Transverse colon (tissue), 4 donors: ENCODE data around the gene FDPS. TPM values are rescaled to one million over a fixed set of nuclear protein-coding genes. Genes with fewer than 3 reads are reported as not detected.

ENCODE experiments used
- DNase-seq: peaks from one replicate; pipeline ENCODE4 v3.0.0-alpha.2; 2019
- H3K27ac ChIP-seq, 4 donors: fragments of 200-600 bp; sonication (generic); 2 replicates each; pipeline ENCODE4 v1.5.1; 2016 to 2018; ENCODE audit warnings: inconsistent platforms in 4 of 4
- H3K27me3 ChIP-seq: fragments of 200-600 bp; sonication (generic); 2 replicates; pipeline ENCODE4 v1.5.1; 2017; ENCODE audit warnings: inconsistent platforms
- H3K36me3 ChIP-seq, 4 donors: fragments of 200-600 bp; sonication (generic); 2 replicates each; pipeline ENCODE4 v1.5.1; 2017 to 2019; ENCODE audit warnings: inconsistent platforms in 4 of 4
- H3K4me1 ChIP-seq, 4 donors: fragments of 200-600 bp; sonication (generic); 2 replicates each; pipeline ENCODE4 v1.5.1; 2017 to 2020; ENCODE audit warnings: inconsistent platforms in 4 of 4
- H3K4me3 ChIP-seq, 4 donors: fragments of 200-600 bp; sonication (generic); 1 replicate in 1 of 4; 2 replicates in 3 of 4; pipeline versions ENCODE4 v1.5.1 to v1.6.1; 2017 to 2019; ENCODE audit warnings: inconsistent platforms in 4 of 4
- H3K9me3 ChIP-seq, 2 donors: fragments of 200-600 bp; sonication (generic); 2 replicates each; pipeline ENCODE4 v1.5.1; 2017 to 2019; ENCODE audit warnings: inconsistent platforms in 2 of 2
- CTCF ChIP-seq, 5 experiments: fragments of 200-600 bp in 3 of 5; fragments of 450-650 bp in 2 of 5; sonication (generic) in 3 of 5; IDR thresholded peaks; 1 replicate in 2 of 5; 2 replicates in 3 of 5; pipeline ENCODE4 v1.5.1; 2016 to 2017; ENCODE audit warnings: antibody characterized with exemption in 5 of 5, inconsistent platforms in 3 of 5, mild to moderate bottlenecking in 2 of 5, moderate library complexity in 1 of 5
- EP300 ChIP-seq: sonication (generic); formaldehyde crosslinking; IDR thresholded peaks from one replicate; pipeline ENCODE4 v1.6.1; 2017; ENCODE audit warnings: antibody characterized with exemption, low read depth
- POLR2A ChIP-seq: fragments of 450-650 bp; IDR thresholded peaks from one replicate; pipeline ENCODE4 v1.6.1; 2016; ENCODE audit warnings: antibody characterized with exemption, mild to moderate bottlenecking, moderate library complexity
- POLR2AphosphoS5 ChIP-seq, 3 donors: sonication (generic); formaldehyde crosslinking; IDR thresholded peaks; one replicate each; pipeline ENCODE4 v1.6.1; 2016; ENCODE audit warnings: antibody characterized with exemption in 3 of 3
- whole genome bisulfite sequencing, 2 donors: methylation state at CpG; one replicate each; pipeline ENCODE4 v1.1.5; 2018; ENCODE audit warnings: low coverage in 1 of 2; 5-methylcytosine and 5-hydroxymethylcytosine counted together
- in situ Hi-C, 4 donors: fragments of 200-750 bp; cut with MboI; loops; one replicate each; pipeline versions ENCODE4 v1.15.0 to v1.15.1; 2017; ENCODE audit warnings: low sequenced_read_pairs in 3 of 4, low pct_ligation_motif_present in 1 of 4, low pct_unique_long_range_greater_than_20kb in 1 of 4
- intact Hi-C: fragments of 100-400 bp; cut with DNase I; formaldehyde crosslinking; loops from one replicate; pipeline ENCODE4 v1.15.1; 2023; ENCODE audit warnings: low total_unique reads
- total RNA-seq, 4 donors: library from RNA; depleted of rRNA; stranded (reverse); fragments of >200 nt; gene quantifications; one replicate each; pipeline ENCODE4 v1.1.0, GENCODE V29; 2016

The FDPS gene
- total RNA-seq, 4 donors from 2014 or later, result 73.7 to 158 (median 104) TPM

- H3K4me1 ChIP-seq, result peaks cover 0 to 6% (median 4%) of the 10 kb centered on the region in 4 donors
- intact Hi-C loops, result no loop called here
- 92% methylated on average over 7 of the region's 7 CpGs; no CpG with 5 or more reads in 1 of the 2 donors for WGBS, 2 donors
- H3K4me3 ChIP-seq, result no peak overlapping the region
- no peak for DNase-seq
- H3K36me3 ChIP-seq, result no peaks in the 10 kb centered on the region
- no peak overlapping the region for H3K27ac ChIP-seq
- in situ Hi-C loops, result no loop called here
- peaks cover 33% of the 10 kb centered on the region for H3K27me3 ChIP-seq
- H3K9me3 ChIP-seq, result no peaks in the 10 kb centered on the region
- TF ChIP-seq CTCF (IDR thresholded peaks at IDR 0.05) (no peak), EP300 (no peak), POLR2AphosphoS5 (IDR thresholded peaks at IDR 0.05) (no peak), POLR2A (no peak)
These were observed 12.8 kb upstream of the FDPS start for GRCh38 chr1:155295942-155296267.

GRCh38 chr1:155296661-155297060 is 12.0 kb upstream of the FDPS start:
- intact Hi-C loops (no loop called here), in situ Hi-C loops (no loop called here)
- no peak for DNase-seq
- no peak overlapping the region for H3K27ac ChIP-seq
- H3K4me3 ChIP-seq, result no peak overlapping the region
- peaks cover 0 to 6% (median 5%) of the 10 kb centered on the region in 4 donors for H3K4me1 ChIP-seq
- no peaks in the 10 kb centered on the region for H3K9me3 ChIP-seq
- 67 to 81% methylated on average over 1 to 3 of the region's 3 CpGs for WGBS, 2 donors
- TF ChIP-seq POLR2A (no peak), POLR2AphosphoS5 (IDR thresholded peaks at IDR 0.05) (no peak), EP300 (no peak), CTCF (IDR thresholded peaks at IDR 0.05) (no peak)
- no peaks in the 10 kb centered on the region for H3K36me3 ChIP-seq
- H3K27me3 ChIP-seq, result peaks cover 33% of the 10 kb centered on the region

GRCh38 chr1:155297384-155297783 is 11.3 kb upstream of the FDPS start:
- Histone ChIP-seq H3K4me3 (no peak overlapping the region), H3K36me3 (no peaks in the 10 kb centered on the region), H3K27ac (no peak overlapping the region), H3K9me3 (no peaks in the 10 kb centered on the region), H3K4me1 (peaks cover 0 to 6% (median 5%) of the 10 kb centered on the region in 4 donors), H3K27me3 (peaks cover 33% of the 10 kb centered on the region)
- intact Hi-C loops, result no loop called here
- DNase-seq, result no peak
- 70 to 73% methylated on average over 4 to 7 of the region's 7 CpGs for WGBS, 2 donors
- TF ChIP-seq EP300 (no peak), CTCF (IDR thresholded peaks at IDR 0.05) (no peak), POLR2A (no peak), POLR2AphosphoS5 (IDR thresholded peaks at IDR 0.05) (no peak)
- in situ Hi-C loops, result no loop called here

GRCh38 chr1:155300024-155300423 is 8.6 kb upstream of the FDPS start:
- TF ChIP-seq CTCF (IDR thresholded peaks at IDR 0.05) (no peak), POLR2A (no peak), EP300 (no peak), POLR2AphosphoS5 (IDR thresholded peaks at IDR 0.05) (no peak)
- Histone ChIP-seq H3K27me3 (peaks cover 20% of the 10 kb centered on the region), H3K27ac (no peak overlapping the region), H3K4me1 (peaks cover 0 to 10% (median 5%) of the 10 kb centered on the region in 4 donors), H3K36me3 (no peaks in the 10 kb centered on the region), H3K4me3 (no peak overlapping the region), H3K9me3 (no peaks in the 10 kb centered on the region)
- 93 to 100% methylated on average over 1 to 8 of the region's 8 CpGs for WGBS, 2 donors
- intact Hi-C loops (no loop called here), in situ Hi-C loops (no loop called here)
- no peak for DNase-seq
